GM21529 (cell line): ENCODE results near the gene MYO3B.

Experiments used
- ATAC-seq: cut with Tn5 transposase; IDR thresholded peaks from one replicate; pipeline ENCODE4 v1.9.1; 2021; ENCODE audit not compliant: unreplicated experiment

The MYO3B gene

DNA sequence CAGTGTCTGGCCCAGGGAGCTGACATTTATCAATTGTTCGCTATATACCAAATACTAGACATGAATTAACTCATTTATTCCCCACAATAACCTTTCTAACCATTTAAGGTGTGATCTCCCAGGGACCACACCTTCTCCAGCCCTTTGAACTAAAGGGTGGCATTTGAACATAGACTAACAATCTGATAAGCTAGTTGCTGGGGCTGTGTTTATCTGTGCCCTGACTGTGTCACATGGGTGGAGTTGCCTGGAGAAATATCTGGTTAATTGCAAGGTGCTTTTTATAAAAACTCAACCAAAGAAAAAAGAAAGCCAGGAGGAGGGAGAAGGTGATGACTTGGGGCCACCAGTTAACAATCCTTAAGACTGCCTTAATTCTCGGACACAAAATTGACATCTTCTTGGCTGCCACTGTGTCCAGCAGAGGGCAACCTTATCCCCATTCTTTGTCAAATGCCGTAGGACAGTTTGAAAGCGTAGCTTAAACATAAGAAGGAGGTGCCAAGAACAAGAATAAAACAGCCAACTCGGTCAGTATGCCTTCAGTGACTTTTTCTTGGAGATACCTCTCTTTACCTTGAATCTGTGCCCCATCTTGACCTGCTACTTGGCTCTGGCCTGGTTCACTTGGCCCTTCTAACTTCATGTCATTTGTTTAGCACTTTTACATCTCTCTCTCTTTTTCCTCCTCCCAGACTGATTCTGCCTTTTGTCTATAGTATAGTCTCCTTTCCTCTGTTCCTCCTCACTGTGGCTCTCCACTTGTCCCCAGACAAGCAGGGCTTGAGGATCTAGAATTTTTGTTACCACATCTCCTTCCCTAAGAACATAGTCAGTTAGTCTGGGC lies 183.4 kb downstream of the MYO3B start:
- ATAC-seq = peak; percentile 71

DNA sequence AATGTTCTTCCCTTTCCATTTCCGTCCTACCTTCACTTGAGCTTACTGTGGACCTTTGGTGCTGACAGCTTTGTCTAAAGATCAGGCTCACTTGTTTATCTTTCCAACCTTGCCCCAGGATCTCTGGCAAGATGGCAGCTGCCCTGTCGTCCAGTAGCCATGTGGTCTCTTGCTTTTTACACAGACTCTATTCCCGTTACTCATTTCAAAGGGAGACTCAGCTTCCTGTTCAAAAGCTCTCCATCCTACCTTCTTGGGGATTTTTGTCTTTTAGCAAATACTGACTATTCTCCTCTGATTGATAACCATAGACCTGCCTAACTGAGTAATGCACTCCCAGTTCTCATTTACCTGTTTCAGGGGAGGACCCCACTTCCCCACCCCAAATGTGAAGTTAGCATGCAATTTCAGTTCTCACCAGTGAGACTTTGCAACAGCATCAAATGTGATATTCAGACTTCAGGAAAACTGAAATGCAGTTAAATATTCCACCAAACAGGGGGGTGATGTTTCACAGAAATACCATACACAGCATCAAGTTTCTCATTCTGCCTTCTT lies 184.4 kb downstream of the MYO3B start:
- ATAC-seq = no peak

DNA sequence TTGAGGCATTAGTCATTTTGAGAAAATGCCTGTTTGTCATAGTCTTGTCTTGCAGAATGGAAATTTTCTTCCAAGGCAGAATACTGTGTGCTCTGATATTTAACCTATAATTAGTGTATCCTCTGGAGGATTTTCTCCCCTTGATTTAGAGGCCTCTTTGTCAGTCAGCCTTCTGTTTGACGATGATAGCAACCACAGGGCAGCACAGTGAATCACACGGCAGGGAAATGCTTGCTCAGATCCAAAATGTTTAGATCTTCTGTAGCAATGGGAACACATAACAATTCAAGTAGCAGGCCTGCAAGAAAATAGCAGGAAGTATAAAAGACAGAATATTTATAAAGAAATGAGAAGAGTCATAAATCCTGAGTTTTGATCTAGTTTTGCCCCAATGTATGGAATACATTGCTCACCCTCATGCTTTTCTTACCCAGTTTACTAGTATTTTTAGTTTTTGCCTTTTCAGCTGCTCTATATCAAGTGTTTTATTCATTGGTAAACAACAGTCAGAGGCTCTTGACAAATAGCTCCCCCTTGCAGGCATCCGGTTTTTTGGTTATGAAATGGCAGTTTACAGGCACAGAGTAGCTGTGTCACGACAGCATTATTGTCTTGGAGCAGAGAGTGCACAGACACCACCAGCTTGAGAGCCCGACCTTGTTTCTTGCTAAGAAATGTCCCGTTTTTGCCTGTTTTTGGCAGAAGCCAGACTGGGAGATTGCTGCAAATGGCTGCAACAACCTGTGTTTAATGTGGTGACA lies 185.1 kb downstream of the MYO3B start:
- no peak for ATAC-seq

DNA sequence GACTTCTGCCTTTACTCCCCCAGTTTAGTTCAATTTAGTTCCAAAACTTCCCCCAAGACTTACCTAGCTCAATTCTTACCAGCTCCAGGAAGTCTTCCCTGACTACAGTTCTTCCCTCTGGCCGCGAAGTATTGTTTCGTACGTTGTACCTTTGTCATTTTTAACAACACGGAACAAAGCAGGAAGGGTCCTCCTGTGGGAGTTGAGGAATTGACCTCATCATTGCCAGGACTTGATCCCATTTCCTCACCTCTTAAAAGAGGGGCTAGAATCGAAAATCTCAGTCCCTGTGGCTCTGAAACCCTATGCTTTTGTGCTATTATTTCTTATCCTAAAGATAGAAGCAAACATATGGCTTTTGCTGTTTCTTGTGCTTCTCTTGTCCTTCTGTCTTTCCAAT lies 187.1 kb downstream of the MYO3B start:
- no peak for ATAC-seq

DNA sequence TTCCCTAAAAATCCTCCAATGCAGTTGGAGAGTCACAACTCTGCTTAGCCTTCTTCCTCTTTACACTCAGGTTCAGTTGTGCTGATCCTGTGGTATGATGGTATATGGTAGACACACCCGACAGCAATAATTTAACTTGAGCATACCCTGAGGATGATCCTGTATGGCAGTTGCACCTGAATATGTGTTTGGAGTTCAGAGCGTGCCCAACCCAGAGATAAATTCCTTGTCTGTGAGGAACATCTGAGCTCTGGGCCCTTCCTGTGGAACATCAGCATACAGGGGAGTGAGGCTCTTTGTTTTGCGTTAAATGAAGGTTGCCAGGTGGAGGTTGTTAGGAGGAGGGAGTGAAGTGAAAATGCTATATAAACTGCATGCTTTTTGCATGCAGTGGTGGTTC lies 187.7 kb downstream of the MYO3B start:
- no peak for ATAC-seq

DNA sequence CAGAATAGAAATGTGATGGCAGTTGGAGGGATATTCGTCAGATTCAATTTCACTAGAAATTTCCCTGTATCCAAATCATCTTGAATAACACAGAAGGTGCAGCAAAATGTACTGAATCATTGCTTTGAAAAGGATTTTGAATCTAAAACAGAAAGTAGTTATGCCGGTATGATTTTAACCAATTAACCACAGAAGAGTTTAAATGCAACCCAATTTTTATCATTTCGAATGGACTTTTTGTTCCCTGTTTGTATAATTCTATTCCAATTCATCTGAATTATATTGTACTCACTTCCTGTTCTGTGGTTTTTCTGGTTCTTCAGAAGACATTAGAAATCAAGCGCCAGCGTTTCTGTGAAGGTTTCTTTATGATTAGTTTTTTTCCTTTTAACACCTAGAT lies 190.4 kb downstream of the MYO3B start:
- no peak for ATAC-seq

DNA sequence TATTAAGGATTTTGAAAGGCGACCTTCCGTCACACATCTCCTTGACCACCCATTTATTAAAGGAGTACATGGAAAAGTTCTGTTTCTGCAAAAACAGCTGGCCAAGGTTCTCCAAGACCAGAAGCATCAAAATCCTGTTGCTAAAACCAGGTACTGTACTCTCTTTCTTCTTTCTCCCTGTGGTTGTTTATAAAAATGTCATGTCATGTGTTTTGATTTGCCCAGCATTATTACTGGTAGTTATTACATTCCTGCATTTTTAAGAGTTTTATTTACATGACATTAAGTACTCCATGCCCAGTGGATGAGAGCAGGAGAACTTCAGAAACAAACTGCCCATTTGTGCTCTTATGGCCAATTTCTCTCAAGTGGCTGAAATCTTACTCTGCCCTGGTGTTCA lies 191.3 kb downstream of the MYO3B start:
- ATAC-seq = no peak

DNA sequence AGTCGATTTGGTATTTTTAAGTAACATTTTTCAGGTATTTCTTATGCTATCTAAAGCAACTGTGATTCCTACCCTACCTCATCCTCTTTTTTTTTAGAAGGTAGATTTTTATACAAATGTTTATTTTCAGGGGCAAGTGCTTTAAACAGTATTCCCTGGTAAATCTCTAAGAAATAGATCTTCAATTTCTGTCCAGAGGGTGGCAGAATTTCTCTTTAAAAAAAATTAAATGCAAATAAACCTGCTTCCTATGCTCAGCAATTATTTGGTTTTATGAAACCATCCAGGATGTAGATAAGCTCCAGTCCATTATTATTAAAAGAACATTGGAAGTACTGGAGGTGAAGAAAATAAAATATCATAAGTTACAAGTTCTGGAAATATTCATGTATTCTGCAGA lies 191.9 kb downstream of the MYO3B start:
- ATAC-seq = no peak

DNA sequence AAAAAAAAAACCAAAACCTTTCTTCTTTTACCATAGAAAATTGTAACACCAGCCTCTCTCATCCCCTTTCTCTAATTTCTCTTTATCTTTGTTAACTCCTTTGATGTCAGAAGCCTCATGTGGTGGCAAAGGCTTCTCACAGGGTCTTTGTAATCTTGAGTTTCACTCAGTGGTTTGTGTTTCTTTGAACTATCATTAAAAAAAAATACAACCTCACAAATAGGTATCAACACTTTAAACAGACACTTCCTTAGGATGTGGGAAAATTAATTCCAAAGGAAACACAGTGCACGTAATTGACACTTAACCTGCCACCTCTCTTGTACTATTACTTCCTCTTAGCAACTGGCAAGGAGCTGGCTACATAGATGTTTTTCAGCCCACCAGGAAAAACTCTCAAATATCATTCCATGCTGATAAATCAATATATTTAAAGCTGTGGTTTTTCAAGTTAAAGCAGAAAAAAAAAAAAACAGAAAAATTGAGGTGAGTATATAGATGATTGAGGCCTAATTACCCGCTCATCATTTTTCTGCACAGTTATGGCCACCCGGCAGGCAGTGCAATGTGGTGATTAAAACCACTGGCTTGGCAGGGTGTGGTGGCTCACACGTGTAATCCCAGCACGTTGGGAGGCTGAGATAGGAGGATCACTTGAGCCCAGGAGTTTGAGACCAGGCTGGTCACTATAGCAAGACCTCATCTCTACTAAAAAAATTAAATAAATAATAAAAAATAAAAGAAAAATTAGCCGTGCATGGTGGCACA lies 193.5 kb downstream of the MYO3B start:
- no peak for ATAC-seq

DNA sequence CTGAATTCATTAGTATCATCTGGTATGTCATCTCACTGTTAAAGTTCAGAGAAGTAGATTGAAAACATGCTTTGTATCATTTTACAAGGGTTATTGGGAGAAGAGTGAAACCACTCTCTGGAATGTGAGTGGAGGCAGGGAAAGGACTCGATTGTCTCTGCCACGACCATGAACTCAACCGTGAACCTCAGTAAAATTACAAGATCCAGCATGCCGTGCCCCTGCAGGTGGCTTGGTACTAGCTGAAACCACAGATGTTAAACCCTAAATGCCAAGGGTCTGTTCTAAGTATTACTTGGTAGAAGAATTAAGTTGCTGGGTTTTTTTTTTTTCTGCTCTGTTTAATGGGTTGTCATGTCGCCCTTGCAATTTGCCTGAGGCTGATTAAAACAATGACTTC lies 197.2 kb downstream of the MYO3B start:
- ATAC-seq = no peak

DNA sequence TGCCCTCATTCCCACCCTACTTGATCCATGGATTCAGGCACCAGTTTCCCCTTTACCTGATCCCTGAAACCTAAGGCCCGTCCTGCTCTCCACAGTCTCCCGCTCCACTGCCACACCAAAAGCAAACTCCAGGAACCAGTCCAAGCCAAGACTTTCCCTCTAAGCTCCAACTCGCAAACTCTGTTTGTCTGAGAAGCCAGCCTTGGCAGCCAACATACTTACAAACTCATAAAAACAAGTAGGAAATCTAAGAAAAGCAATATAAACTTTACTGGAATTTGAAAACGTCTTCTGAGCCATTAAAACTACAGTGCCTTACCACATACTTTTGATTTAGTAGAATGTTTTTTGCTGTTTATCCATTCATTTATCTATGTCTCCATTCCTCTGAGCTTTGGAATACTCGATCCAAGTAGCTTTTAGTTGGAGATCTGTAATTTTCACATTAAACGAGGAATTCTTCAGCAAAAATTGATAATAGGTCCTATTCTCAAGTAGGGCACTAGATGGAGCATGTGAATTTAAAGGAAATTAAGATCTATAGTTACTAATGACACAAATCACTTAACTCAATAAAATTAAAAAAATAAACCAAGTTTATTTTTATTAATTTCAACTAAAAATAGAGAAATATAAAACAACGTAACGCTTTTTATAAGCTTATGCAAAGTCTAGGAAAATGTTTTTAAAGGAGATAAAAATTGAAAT lies 199.7 kb downstream of the MYO3B start:
- ATAC-seq = no peak

DNA sequence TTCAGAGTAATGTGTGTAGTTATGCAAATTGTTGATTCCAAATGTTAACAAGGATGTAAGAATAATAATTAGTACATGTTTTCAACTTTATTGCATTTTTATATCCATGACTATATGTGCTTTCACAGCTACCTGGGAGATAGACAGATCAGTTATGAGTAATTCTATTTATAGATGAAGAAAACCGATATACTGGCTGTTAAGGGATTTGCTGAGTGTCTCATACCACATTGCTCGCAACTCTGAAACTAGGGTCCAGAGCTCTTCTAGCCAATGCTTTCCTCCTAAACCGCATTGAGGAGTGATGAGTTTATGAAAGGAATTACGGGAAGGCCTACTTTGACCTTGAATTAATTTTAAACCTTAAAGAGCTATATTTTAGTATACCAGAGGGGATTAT lies 202.3 kb downstream of the MYO3B start:
- ATAC-seq = no peak

DNA sequence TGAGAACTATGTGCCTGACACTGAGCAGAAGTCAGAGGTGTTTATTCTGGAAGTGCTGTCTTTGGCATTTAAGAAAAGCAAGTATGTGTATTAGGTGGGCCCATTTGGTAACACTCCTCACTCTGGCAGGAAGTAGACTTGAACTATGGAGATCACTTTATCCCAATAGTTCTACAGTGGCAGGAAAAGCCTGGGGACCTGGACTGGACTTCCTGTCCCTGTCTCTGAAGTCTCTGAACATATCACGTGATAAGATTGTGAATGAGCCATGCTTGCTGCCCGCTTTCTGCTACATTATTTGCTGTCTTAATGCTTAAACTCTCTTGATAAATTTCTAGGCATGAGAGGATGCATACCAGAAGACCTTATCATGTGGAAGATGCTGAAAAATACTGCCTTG lies 203.7 kb downstream of the MYO3B start:
- no peak for ATAC-seq

DNA sequence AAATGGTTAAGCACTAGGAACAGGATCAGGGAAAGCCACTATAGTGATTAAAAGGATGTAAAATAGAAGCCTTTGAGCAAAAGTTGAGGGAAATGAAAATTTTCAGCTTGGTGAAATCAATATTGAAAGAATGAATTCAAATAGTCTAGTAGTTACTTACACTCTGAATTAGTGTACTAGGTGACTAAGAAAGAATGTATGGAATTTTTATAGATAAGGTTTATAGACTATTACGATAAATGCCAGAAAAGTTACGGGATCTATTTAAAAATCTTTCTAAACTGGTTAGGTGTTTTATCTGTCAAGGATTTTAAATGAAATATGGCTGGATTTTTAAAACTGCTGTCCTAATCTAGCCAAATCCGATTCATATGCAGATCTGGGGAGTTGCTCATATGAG lies 208.6 kb downstream of the MYO3B start:
- no peak for ATAC-seq

DNA sequence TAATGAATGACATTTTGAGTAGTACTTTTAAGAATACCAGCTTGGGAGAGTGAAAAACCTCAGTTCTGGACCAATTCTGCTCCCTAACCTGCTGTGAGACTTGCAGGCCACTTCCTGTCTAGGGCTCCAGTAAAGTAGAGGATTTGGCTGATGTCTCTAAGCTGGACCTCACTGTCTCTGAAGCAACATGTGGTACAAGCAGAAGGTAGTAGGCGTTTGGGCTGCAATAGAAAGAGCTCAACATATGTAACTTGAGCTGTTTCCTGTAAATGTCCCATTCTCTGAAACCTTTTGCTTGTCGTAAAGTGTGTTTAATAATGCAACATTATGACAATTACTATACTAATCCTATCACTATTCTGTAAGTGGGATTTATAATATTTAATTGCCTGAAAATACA lies 213.1 kb downstream of the MYO3B start:
- ATAC-seq = no peak

DNA sequence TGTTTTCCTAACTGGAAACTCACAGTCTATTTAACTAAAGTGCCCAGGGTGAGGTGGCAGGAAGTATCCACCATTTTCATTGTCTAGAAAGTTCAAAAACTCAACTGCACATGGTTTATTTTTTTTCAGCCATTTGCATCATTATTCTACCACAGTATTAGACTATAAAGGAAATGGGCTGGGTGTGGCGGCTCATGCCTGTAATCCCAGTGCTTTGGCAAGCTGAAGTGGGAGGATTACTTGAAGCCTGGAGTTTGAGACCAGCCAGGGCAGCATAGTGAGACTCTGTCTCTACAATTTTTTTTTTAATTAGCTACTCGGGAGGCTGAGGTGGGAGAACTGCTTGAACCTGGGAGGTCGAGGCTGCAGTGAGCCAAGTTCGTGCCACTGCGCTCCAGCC lies 213.8 kb downstream of the MYO3B start:
- no peak for ATAC-seq

DNA sequence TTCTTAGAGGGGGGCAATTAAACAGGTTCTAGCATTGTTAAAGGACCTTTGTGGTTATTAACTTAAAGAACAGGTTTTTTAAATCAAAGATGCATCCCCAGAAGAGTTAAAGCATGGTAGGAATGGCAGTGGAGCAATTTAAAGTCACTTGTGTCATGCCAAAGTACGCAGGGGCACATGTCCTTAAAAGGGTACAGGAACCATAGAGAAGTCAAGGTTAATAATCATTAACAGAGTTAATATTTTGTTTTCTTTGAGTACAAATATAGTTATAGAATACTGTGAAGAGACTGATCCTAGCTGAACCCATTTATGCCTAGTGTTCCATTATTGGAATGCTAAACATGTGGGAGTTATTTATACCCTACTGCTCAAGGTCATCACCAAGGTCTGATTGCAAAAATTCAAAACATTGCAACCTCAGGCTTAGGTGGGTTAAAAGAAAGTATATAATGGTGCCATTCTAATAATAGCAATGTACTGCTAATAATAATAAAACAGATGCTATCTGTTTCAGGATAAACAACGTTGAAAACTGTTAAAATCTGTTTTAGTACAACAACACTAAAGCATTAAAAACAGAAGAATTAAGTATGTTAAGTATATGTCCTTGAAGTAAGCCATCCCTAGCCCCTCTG lies 216.0 kb downstream of the MYO3B start:
- no peak for ATAC-seq

DNA sequence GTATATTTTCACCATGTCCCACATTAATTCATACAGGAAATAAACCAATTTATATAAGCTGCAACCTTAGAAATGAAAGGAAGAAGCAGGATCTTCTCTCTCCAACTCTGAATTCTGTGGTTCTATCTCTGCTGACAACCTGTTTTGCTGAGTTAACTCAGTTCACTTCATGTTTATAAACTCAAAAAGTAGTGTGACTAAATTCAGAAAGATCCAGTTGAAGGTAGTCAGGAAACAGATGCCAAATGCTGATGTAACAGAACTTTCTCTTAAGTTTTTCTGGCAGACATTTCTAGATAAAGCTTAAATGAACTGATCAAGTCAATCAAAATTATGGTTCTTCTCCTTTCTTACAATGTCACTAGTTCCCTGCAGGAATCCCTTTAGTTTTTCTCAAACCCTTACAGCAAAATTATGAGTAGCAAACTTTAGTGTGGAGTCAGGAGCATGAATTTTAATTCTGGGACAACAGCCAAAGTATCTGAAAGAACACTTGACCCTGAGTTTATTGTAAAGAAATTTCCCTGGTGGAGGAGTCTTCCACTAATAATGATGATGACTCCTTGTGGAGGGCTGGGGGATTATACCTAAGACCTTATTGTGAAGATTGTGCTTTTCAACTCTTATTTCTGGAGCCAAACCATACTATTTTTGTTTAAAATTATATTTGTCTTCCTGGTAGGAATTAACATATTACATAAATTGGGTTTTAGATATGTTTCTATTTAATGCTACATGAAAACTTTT lies 216.9 kb downstream of the MYO3B start:
- no peak for ATAC-seq

DNA sequence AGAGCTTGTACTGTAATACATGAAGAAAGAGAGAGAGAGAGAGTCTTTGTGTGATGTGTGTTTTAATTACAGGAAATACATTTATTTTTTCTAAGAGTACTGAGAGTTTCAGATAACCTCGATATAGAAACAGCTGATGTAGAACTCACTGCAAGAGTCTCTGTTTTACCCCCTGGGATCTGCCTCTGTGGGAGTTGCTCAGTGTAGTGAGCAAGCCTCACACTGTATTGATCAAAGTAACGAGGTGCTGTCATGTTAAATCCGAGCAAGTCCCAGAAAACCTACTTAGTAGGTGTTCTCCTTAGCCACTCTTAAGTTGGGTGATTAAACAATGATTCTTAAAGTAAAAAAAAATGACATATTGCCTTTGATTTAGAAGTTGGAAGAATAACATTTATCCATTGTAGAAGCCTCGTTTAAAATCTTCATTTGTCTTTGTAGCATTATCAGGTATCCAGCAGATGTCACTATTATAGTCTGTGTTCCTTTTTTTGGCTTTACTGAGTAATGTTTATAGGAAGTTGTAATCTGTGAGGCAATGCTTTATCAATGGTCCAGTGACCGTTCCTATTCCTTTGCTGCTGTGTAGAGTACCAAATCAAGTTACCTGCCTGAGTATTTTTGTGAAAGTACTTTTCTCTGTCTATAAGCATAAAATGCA lies 219.0 kb downstream of the MYO3B start:
- no peak for ATAC-seq
